GM12878 (cell line): ENCODE measurements around the gene AGAP3. TPM values are rescaled to one million over a fixed set of nuclear protein-coding genes. Genes with fewer than 3 reads are reported as not detected.

Experiments
- BACH1 ChIP-seq: fragments of 450-650 bp; IDR thresholded peaks from 2 replicates; pipeline ENCODE4 v1.6.1; 2017; ENCODE audit warnings: mild to moderate bottlenecking, borderline replicate concordance
- CEBPZ ChIP-seq: fragments of 150-350 bp; IDR thresholded peaks from 2 replicates; pipeline ENCODE4 v1.6.1; 2016; ENCODE audit warnings: low read depth, low read length
- NR2C1 ChIP-seq: fragments of 450-650 bp; IDR thresholded peaks from 2 replicates; pipeline ENCODE4 v1.6.1; 2017; ENCODE audit warnings: antibody characterized with exemption, mild to moderate bottlenecking, moderate library complexity
- RBBP5 ChIP-seq: fragments of 200-600 bp; sonication (generic); conservative IDR thresholded peaks from 2 replicates; pipeline ENCODE4 v1.6.1; 2016
- SRF ChIP-seq, 2 experiments: IDR thresholded peaks; 2 replicates each; pipeline ENCODE4 v1.6.1; 2011; ENCODE audit warnings: low read depth in 2 of 2, low read length in 2 of 2, mild to moderate bottlenecking in 1 of 2, moderate library complexity in 1 of 2
- TCF7 ChIP-seq: IDR thresholded peaks from 2 replicates; pipeline ENCODE4 v1.6.1; 2014; ENCODE audit warnings: antibody characterized with exemption, borderline replicate concordance
- polyA plus RNA-seq, 11 experiments: library from polyadenylated mRNA; depleted of rRNA in 4 of 11; unstranded in 6 of 11; stranded (reverse) in 5 of 11; fragments of >200 nt; fragmentation: Nextera tagmentation in 4 of 11; fragmentation: Illumina TruSeq in 1 of 11; extraction: Ambion mirVana in 4 of 11; extraction: Trizol in 1 of 11; gene quantifications; 1 replicate in 1 of 11; 2 replicates in 10 of 11; pipeline versions ENCODE4 v1.2.1 to v1.2.3, GENCODE V29; 2011 to 2016; ENCODE audit warnings: inconsistent platforms in 2 of 11, missing spikeins in 2 of 11, low read depth in 1 of 11
- total RNA-seq, 4 experiments: library from RNA; depleted of rRNA in 3 of 4; stranded (reverse); fragments of >200 nt in 3 of 4; fragmentation: Illumina TruSeq in 1 of 4; extraction: Trizol in 1 of 4; gene quantifications; 2 replicates each; pipeline versions ENCODE4 v1.2.1 to v1.2.3, GENCODE V29; 2013 to 2021
- TF ChIP-seq, protein P1 (sequence below): fragments of 450-650 bp; IDR thresholded peaks from 2 replicates; pipeline ENCODE4 v1.6.1; 2017; ENCODE audit warnings: mild to moderate bottlenecking, moderate library complexity
- TF ChIP-seq, protein P2 (sequence below): IDR thresholded peaks from 2 replicates; pipeline ENCODE4 v1.6.1; 2012; ENCODE audit warnings: low read length, inconsistent platforms

The AGAP3 gene
- total and polyA plus RNA-seq, 10 of the 15 experiments (the other 5 are each of a cell fraction or from before 2014, with no cell fraction given), result 1.8 to 68.1 (median 15.7) TPM

DNA sequence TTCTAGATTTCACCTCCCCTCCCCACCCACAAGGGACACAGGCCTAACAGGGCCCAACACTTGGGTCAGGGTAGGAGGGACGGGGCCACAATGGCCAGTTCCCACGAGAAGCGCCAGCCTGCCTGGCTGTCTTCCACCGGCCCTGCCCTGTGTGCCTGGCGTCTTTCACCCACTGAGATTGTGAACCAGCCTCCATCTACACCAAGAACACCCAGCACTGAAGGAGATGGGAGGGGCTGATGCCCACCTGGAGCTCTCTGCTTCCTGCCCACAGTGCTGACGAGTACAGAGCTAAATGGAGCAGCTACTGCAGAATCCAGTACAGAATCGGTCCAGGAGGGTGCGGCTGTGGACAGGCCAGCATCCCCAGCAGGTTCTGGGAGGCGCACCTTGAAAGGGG is 40.3 kb upstream of the AGAP3 start (continued):
- TF ChIP-seq CEBPZ (no peak), TCF7 (no peak), NR2C1 (no peak), BACH1 (no peak), SRF (IDR thresholded peaks at IDR 0.05; ENCODE audit: low read depth in 2 of 2, low read length in 2 of 2) (no peak), RBBP5 (no peak)
- TF ChIP-seq, protein P1, sequence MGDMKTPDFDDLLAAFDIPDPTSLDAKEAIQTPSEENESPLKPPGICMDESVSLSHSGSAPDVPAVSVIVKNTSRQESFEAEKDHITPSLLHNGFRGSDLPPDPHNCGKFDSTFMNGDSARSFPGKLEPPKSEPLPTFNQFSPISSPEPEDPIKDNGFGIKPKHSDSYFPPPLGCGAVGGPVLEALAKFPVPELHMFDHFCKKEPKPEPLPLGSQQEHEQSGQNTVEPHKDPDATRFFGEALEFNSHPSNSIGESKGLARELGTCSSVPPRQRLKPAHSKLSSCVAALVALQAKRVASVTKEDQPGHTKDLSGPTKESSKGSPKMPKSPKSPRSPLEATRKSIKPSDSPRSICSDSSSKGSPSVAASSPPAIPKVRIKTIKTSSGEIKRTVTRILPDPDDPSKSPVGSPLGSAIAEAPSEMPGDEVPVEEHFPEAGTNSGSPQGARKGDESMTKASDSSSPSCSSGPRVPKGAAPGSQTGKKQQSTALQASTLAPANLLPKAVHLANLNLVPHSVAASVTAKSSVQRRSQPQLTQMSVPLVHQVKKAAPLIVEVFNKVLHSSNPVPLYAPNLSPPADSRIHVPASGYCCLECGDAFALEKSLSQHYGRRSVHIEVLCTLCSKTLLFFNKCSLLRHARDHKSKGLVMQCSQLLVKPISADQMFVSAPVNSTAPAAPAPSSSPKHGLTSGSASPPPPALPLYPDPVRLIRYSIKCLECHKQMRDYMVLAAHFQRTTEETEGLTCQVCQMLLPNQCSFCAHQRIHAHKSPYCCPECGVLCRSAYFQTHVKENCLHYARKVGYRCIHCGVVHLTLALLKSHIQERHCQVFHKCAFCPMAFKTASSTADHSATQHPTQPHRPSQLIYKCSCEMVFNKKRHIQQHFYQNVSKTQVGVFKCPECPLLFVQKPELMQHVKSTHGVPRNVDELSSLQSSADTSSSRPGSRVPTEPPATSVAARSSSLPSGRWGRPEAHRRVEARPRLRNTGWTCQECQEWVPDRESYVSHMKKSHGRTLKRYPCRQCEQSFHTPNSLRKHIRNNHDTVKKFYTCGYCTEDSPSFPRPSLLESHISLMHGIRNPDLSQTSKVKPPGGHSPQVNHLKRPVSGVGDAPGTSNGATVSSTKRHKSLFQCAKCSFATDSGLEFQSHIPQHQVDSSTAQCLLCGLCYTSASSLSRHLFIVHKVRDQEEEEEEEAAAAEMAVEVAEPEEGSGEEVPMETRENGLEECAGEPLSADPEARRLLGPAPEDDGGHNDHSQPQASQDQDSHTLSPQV, result no peak
- TF ChIP-seq, protein P2, sequence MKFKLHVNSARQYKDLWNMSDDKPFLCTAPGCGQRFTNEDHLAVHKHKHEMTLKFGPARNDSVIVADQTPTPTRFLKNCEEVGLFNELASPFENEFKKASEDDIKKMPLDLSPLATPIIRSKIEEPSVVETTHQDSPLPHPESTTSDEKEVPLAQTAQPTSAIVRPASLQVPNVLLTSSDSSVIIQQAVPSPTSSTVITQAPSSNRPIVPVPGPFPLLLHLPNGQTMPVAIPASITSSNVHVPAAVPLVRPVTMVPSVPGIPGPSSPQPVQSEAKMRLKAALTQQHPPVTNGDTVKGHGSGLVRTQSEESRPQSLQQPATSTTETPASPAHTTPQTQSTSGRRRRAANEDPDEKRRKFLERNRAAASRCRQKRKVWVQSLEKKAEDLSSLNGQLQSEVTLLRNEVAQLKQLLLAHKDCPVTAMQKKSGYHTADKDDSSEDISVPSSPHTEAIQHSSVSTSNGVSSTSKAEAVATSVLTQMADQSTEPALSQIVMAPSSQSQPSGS, result no peak
